HepG2 (cell line): ENCODE data around the gene PDLIM5. TPM values are rescaled to one million over a fixed set of nuclear protein-coding genes. Genes with fewer than 3 reads are reported as not detected.

Experiments
- ATF7-NPFF ChIP-seq: sonication (generic); formaldehyde crosslinking; IDR thresholded peaks from 2 replicates; pipeline ENCODE4 v1.8.1; 2023; ENCODE audit warnings: mild to moderate bottlenecking, low read depth, missing genetic modification reagents, moderate library complexity
- ELF3 ChIP-seq: IDR thresholded peaks from 2 replicates; pipeline ENCODE4 v1.6.1; 2016; ENCODE audit warnings: missing genetic modification reagents, missing compliant biosample characterization
- HMGA1 ChIP-seq: sonication (generic); formaldehyde crosslinking; conservative IDR thresholded peaks from 2 replicates; pipeline ENCODE4 v1.4.0; 2020; ENCODE audit warnings: missing genetic modification reagents
- HOXD1 ChIP-seq: sonication (generic); formaldehyde crosslinking; IDR thresholded peaks from 2 replicates; pipeline ENCODE4 v1.5.0; 2020; ENCODE audit warnings: missing genetic modification reagents
- JUND ChIP-seq: sonication (generic); formaldehyde crosslinking; IDR thresholded peaks from 2 replicates; pipeline ENCODE4 v1.8.0; 2022; ENCODE audit warnings: mild to moderate bottlenecking, missing genetic modification reagents
- KDM5A ChIP-seq: fragments of 200-600 bp; sonication (generic); IDR thresholded peaks from 2 replicates; pipeline ENCODE4 v1.7.0; 2018; ENCODE audit warnings: antibody characterized with exemption, mild to moderate bottlenecking, low read length, borderline replicate concordance
- POLR2AphosphoS2 ChIP-seq: IDR thresholded peaks from 2 replicates; pipeline ENCODE4 v1.6.1; 2011; ENCODE audit warnings: low read depth, low read length, improper control_type of control experiment
- RFXAP ChIP-seq: sonication (generic); formaldehyde crosslinking; IDR thresholded peaks from 2 replicates; pipeline ENCODE4 v1.4.0; 2020; ENCODE audit warnings: missing genetic modification reagents, borderline replicate concordance
- SMAD9 ChIP-seq: sonication (generic); formaldehyde crosslinking; IDR thresholded peaks from 2 replicates; pipeline ENCODE4 v1.5.1; 2020; ENCODE audit warnings: mild to moderate bottlenecking, missing genetic modification reagents
- STAT5B ChIP-seq: sonication (generic); formaldehyde crosslinking; IDR thresholded peaks from 2 replicates; pipeline ENCODE4 v1.4.0; 2020; ENCODE audit warnings: missing genetic modification reagents
- TCF7 ChIP-seq: sonication (generic); IDR thresholded peaks from 2 replicates; pipeline ENCODE4 v1.6.1; 2016; ENCODE audit warnings: antibody characterized with exemption, low read depth
- TOPORS ChIP-seq: sonication (generic); formaldehyde crosslinking; IDR thresholded peaks from 2 replicates; pipeline ENCODE4 v1.8.0; 2023; ENCODE audit warnings: mild to moderate bottlenecking, missing genetic modification reagents
- ZNF263 ChIP-seq: sonication (generic); formaldehyde crosslinking; IDR thresholded peaks from 2 replicates; pipeline ENCODE4 v1.4.0; 2020; ENCODE audit warnings: missing genetic modification reagents
- ZNF3 ChIP-seq: IDR thresholded peaks from 2 replicates; pipeline ENCODE4 v1.7.0; 2017; ENCODE audit warnings: inconsistent platforms
- ZNF510 ChIP-seq: sonication (generic); formaldehyde crosslinking; IDR thresholded peaks from 2 replicates; pipeline ENCODE4 v1.4.0; 2020; ENCODE audit warnings: low read depth, mild to moderate bottlenecking, missing genetic modification reagents
- ZNF615 ChIP-seq: sonication (generic); formaldehyde crosslinking; IDR thresholded peaks from 2 replicates; pipeline ENCODE4 v1.5.0; 2020; ENCODE audit warnings: mild to moderate bottlenecking, missing genetic modification reagents, borderline replicate concordance
- ZNF670 ChIP-seq: sonication (generic); formaldehyde crosslinking; IDR thresholded peaks from 2 replicates; pipeline ENCODE4 v1.8.0; 2022; ENCODE audit warnings: mild to moderate bottlenecking, missing genetic modification reagents, borderline replicate concordance
- ZNF788 ChIP-seq: sonication (generic); formaldehyde crosslinking; IDR thresholded peaks from 2 replicates; pipeline ENCODE4 v1.5.0; 2020; ENCODE audit warnings: mild to moderate bottlenecking, missing genetic modification reagents, borderline replicate concordance
- ZNF850 ChIP-seq: sonication (generic); formaldehyde crosslinking; conservative IDR thresholded peaks from 2 replicates; pipeline ENCODE4 v1.9.0; 2021; ENCODE audit warnings: mild to moderate bottlenecking, missing genetic modification reagents
- polyA plus RNA-seq, 8 experiments: library from polyadenylated mRNA; depleted of rRNA in 3 of 8; stranded (reverse) in 7 of 8; unstranded in 1 of 8; fragments of >200 nt; fragmentation: Illumina TruSeq in 4 of 8; extraction: Trizol in 4 of 8; gene quantifications; 2 replicates each; pipeline versions ENCODE4 v1.2.1 to v1.2.3, GENCODE V29; 2011 to 2016; ENCODE audit warnings: low read depth in 4 of 8, missing spikeins in 1 of 8, mixed read lengths in 1 of 8; ENCODE audit not compliant: insufficient read depth in 1 of 8
- total RNA-seq, 5 experiments: library from RNA; depleted of rRNA; stranded (reverse); fragments of >200 nt; fragmentation: Illumina TruSeq; extraction: Trizol; gene quantifications; 2 replicates each; pipeline ENCODE4 v1.2.3, GENCODE V29; 2016; ENCODE audit warnings: low read depth in 1 of 5
- TF ChIP-seq, protein P1 (sequence below): sonication (generic); formaldehyde crosslinking; IDR thresholded peaks from 2 replicates; pipeline ENCODE4 v1.9.0; 2021; ENCODE audit warnings: missing genetic modification reagents, mild to moderate bottlenecking, borderline replicate concordance
- TF ChIP-seq, protein P2 (sequence below): sonication (generic); formaldehyde crosslinking; IDR thresholded peaks from 2 replicates; pipeline ENCODE4 v1.8.0; 2022; ENCODE audit warnings: mild to moderate bottlenecking, missing genetic modification reagents, moderate library complexity
- TF ChIP-seq, protein P3 (sequence below): sonication (generic); formaldehyde crosslinking; IDR thresholded peaks from 2 replicates; pipeline ENCODE4 v1.4.0; 2020; ENCODE audit warnings: missing genetic modification reagents, mild to moderate bottlenecking, borderline replicate concordance
- TF ChIP-seq, protein P4 (sequence below): sonication (generic); formaldehyde crosslinking; IDR thresholded peaks from 2 replicates; pipeline ENCODE4 v1.4.0; 2020; ENCODE audit warnings: missing genetic modification reagents
- TF ChIP-seq, protein P5 (sequence below): IDR thresholded peaks from 2 replicates; pipeline ENCODE4 v1.6.1; 2016; ENCODE audit warnings: low read depth

The PDLIM5 gene
- total and polyA plus RNA-seq, 2 of the 13 experiments (the other 11 are each of a cell fraction or from before 2014, with no cell fraction given) = 52.8 to 119 TPM

DNA sequence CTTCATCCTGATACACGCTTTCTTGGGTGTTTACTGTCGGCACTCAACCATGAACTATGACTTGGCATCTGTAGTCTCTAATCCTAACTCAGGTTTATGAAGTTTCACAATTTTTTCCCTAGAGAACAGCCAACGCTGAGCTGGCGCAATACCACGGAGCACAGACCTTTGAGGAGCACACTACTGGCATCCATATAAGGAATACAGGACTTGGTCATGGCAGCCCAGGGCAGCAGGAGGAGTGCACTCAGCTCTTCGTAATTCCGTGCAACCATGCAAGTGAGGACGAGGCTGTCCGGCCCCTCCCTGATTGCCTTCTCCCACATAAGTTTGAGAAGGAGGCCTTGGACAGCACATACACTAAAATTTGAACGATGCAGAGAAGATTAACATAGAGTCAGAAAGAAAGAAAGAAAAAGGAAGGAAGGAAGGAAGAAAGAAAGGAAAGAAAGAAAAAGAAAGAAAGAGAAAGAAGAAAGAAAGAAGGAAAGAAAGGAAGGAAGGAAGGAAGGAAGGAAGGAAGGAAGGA is 41.0 kb upstream of the PDLIM5 start (continued):
- no peak for TF ChIP-seq TOPORS (CRISPR knock-in tag)
- no peak for TF ChIP-seq STAT5B
- no peak for TF ChIP-seq ZNF670
- no peak for TF ChIP-seq KDM5A
- TF ChIP-seq, protein P1, sequence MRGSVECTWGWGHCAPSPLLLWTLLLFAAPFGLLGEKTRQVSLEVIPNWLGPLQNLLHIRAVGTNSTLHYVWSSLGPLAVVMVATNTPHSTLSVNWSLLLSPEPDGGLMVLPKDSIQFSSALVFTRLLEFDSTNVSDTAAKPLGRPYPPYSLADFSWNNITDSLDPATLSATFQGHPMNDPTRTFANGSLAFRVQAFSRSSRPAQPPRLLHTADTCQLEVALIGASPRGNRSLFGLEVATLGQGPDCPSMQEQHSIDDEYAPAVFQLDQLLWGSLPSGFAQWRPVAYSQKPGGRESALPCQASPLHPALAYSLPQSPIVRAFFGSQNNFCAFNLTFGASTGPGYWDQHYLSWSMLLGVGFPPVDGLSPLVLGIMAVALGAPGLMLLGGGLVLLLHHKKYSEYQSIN (CRISPR knock-in tag) = no peak
- no peak for TF ChIP-seq ATF7-NPFF (CRISPR knock-in tag)
- TF ChIP-seq HMGA1 = no peak
- TF ChIP-seq, protein P2, sequence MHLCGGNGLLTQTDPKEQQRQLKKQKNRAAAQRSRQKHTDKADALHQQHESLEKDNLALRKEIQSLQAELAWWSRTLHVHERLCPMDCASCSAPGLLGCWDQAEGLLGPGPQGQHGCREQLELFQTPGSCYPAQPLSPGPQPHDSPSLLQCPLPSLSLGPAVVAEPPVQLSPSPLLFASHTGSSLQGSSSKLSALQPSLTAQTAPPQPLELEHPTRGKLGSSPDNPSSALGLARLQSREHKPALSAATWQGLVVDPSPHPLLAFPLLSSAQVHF (CRISPR knock-in tag) = no peak
- no peak for TF ChIP-seq TCF7
- TF ChIP-seq ZNF263 = peak; percentile 91
- TF ChIP-seq, protein P3, sequence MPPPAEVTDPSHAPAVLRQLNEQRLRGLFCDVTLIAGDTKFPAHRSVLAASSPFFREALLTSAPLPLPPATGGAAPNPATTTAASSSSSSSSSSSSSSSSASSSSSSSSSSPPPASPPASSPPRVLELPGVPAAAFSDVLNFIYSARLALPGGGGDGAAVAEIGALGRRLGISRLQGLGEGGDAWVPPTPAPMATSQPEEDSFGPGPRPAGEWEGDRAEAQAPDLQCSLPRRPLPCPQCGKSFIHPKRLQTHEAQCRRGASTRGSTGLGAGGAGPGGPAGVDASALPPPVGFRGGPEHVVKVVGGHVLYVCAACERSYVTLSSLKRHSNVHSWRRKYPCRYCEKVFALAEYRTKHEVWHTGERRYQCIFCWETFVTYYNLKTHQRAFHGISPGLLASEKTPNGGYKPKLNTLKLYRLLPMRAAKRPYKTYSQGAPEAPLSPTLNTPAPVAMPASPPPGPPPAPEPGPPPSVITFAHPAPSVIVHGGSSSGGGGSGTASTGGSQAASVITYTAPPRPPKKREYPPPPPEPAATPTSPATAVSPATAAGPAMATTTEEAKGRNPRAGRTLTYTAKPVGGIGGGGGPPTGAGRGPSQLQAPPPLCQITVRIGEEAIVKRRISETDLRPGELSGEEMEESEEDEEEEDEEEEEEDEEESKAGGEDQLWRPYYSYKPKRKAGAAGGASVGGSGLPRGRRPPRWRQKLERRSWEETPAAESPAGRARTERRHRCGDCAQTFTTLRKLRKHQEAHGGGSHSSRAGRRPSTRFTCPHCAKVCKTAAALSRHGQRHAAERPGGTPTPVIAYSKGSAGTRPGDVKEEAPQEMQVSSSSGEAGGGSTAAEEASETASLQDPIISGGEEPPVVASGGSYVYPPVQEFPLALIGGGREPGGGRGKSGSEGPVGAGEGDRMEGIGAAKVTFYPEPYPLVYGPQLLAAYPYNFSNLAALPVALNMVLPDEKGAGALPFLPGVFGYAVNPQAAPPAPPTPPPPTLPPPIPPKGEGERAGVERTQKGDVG (CRISPR knock-in tag) = no peak
- TF ChIP-seq HOXD1 (CRISPR knock-in tag) = no peak
- TF ChIP-seq SMAD9 (CRISPR knock-in tag) = no peak
- TF ChIP-seq RFXAP (CRISPR knock-in tag) = no peak
- no peak for TF ChIP-seq POLR2AphosphoS2
- no peak for TF ChIP-seq ZNF788 (CRISPR knock-in tag)
- TF ChIP-seq ELF3 (CRISPR knock-in tag) = no peak; the same call in 1 of the 2 replicates
- TF ChIP-seq JUND (CRISPR knock-in tag) = no peak
- TF ChIP-seq, protein P4, sequence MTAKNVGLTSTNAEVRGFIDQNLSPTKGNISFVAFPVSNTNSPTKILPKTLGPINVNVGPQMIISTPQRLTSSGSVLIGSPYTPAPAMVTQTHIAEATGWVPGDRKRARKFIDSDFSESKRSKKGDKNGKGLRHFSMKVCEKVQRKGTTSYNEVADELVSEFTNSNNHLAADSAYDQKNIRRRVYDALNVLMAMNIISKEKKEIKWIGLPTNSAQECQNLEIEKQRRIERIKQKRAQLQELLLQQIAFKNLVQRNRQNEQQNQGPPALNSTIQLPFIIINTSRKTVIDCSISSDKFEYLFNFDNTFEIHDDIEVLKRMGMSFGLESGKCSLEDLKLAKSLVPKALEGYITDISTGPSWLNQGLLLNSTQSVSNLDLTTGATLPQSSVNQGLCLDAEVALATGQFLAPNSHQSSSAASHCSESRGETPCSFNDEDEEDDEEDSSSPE = no peak
- no peak for TF ChIP-seq ZNF3 (CRISPR knock-in tag)
- TF ChIP-seq ZNF510 (CRISPR knock-in tag) = no peak
- no peak for TF ChIP-seq ZNF850
- TF ChIP-seq, protein P5, sequence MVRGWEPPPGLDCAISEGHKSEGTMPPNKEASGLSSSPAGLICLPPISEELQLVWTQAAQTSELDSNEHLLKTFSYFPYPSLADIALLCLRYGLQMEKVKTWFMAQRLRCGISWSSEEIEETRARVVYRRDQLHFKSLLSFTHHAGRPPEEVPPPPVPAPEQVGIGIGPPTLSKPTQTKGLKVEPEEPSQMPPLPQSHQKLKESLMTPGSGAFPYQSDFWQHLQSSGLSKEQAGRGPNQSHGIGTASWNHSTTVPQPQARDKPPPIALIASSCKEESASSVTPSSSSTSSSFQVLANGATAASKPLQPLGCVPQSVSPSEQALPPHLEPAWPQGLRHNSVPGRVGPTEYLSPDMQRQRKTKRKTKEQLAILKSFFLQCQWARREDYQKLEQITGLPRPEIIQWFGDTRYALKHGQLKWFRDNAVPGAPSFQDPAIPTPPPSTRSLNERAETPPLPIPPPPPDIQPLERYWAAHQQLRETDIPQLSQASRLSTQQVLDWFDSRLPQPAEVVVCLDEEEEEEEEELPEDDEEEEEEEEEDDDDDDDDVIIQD (CRISPR knock-in tag) = peak; percentile 81
- TF ChIP-seq ZNF615 (CRISPR knock-in tag) = no peak
